ENCODE data around the gene PDSS1.

The PDSS1 gene

DNA sequence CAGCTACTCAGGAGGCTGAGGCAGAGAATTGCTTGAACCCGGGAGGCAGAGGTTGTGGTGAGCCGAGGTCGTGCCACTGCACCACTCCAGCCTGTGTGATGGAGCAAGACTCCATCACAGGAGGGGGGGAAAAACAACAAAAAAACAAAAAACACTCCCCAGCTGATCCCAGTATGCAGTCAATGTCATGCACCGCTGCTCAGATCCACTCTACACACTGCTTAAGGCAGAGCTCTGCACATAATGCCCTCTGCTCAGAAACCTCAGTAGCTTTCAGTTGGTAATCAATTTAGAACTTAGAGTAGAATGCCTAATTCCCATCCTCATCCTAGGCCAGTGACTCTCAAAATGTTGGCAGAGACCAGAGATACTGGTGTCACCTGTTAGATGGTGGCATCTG, 43.9 kb downstream of the PDSS1 start:
- Histone ChIP-seq H4K20me1 (ENCODE audit: insufficient read depth) (no peaks in the 10 kb centered on the region), H3K27me3 (ENCODE audit: insufficient read depth, low read depth) (no peaks in the 10 kb centered on the region), H3K36me3 (ENCODE audit: insufficient read depth) (no peaks in the 10 kb centered on the region; the same call in 1 of the 2 replicates), H3K4me3 (IDR thresholded peaks at IDR 0.05; ENCODE audit: insufficient read depth, low read depth, low read length) (no peak overlapping the region), H3K4me1 (ENCODE audit: low read depth, poor library complexity, severe bottlenecking) (peaks cover 57% of the 10 kb centered on the region), H3K4me2 (no peak overlapping the region), H3K79me2 (ENCODE audit: insufficient read depth, low read depth) (0 out of 2 replicates have a peak, but pooled peaks cover 3% of the 10 kb centered on the region), H3K27ac (no peak overlapping the region), H2AFZ (ENCODE audit: low read depth) (no peak overlapping the region), H3K9ac (no peak overlapping the region)
- no peak for TF ChIP-seq CTCF (conservative IDR thresholded peaks at IDR 0.05; ENCODE audit: low read depth, low read length)

GRCh38 chr10:26743091-26743490, 45.6 kb downstream of the PDSS1 start:
- H3K9ac ChIP-seq: no peak overlapping the region
- H3K27me3 ChIP-seq (ENCODE audit: insufficient read depth, low read depth): no peaks in the 10 kb centered on the region
- H3K4me2 ChIP-seq: no peak overlapping the region
- no peak overlapping the region for H3K4me3 ChIP-seq (IDR thresholded peaks at IDR 0.05; ENCODE audit: insufficient read depth, low read depth, low read length)
- no peaks in the 10 kb centered on the region for H4K20me1 ChIP-seq (ENCODE audit: insufficient read depth)
- no peak overlapping the region for H3K27ac ChIP-seq
- no peak for TF ChIP-seq CTCF (conservative IDR thresholded peaks at IDR 0.05; ENCODE audit: low read depth, low read length)
- no peaks in the 10 kb centered on the region; the same call in 1 of the 2 replicates for H3K36me3 ChIP-seq (ENCODE audit: insufficient read depth)
- H3K79me2 ChIP-seq (ENCODE audit: insufficient read depth, low read depth): 0 out of 2 replicates have a peak, but pooled peaks cover 3% of the 10 kb centered on the region
- peaks cover 43% of the 10 kb centered on the region for H3K4me1 ChIP-seq (ENCODE audit: low read depth, poor library complexity, severe bottlenecking)
- H2AFZ ChIP-seq (ENCODE audit: low read depth): no peak overlapping the region

DNA sequence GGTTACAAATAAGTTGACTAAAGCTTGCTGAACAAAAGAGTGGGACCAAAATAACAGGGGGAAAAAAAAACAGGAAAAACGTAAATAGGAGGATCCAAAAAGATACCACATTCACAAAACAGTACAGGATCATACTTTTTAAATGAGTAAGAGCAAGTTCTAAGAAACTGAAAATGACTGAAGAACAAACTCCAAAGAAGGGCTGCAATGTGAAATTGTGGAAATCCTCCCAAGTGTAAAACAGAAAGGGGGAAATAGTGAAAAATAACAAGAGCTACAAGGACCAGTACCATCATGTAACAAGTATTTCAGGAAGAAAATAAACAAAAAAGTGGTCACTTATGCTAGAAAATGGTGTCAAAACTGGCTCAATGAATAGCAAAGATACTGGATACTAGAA, 46.3 kb downstream of the PDSS1 start:
- H3K27ac ChIP-seq: no peak overlapping the region
- peaks cover 36% of the 10 kb centered on the region for H3K4me1 ChIP-seq (ENCODE audit: low read depth, poor library complexity, severe bottlenecking)
- H3K4me2 ChIP-seq: no peak overlapping the region
- no peak overlapping the region for H2AFZ ChIP-seq (ENCODE audit: low read depth)
- H3K27me3 ChIP-seq (ENCODE audit: insufficient read depth, low read depth): no peaks in the 10 kb centered on the region
- no peaks in the 10 kb centered on the region; the same call in 1 of the 2 replicates for H3K36me3 ChIP-seq (ENCODE audit: insufficient read depth)
- no peaks in the 10 kb centered on the region for H4K20me1 ChIP-seq (ENCODE audit: insufficient read depth)
- no peak overlapping the region for H3K9ac ChIP-seq
- H3K79me2 ChIP-seq (ENCODE audit: insufficient read depth, low read depth): 0 out of 2 replicates have a peak, but pooled peaks cover 3% of the 10 kb centered on the region
- H3K4me3 ChIP-seq (IDR thresholded peaks at IDR 0.05; ENCODE audit: insufficient read depth, low read depth, low read length): no peak overlapping the region
- no peak for TF ChIP-seq CTCF (conservative IDR thresholded peaks at IDR 0.05; ENCODE audit: low read depth, low read length)

- H3K4me1 ChIP-seq (ENCODE audit: low read depth, poor library complexity, severe bottlenecking): peaks cover 14% of the 10 kb centered on the region
- no peak overlapping the region for H3K4me3 ChIP-seq (IDR thresholded peaks at IDR 0.05; ENCODE audit: insufficient read depth, low read depth, low read length)
- no peaks in the 10 kb centered on the region for H3K27me3 ChIP-seq (ENCODE audit: insufficient read depth, low read depth)
- H4K20me1 ChIP-seq (ENCODE audit: insufficient read depth): no peaks in the 10 kb centered on the region
- 0 out of 2 replicates have a peak overlapping the region, but pooled peaks have one; percentile 11 for H3K27ac ChIP-seq
- no peak for TF ChIP-seq CTCF (conservative IDR thresholded peaks at IDR 0.05; ENCODE audit: low read depth, low read length)
- H2AFZ ChIP-seq (ENCODE audit: low read depth): no peak overlapping the region
- no peaks in the 10 kb centered on the region; the same call in 1 of the 2 replicates for H3K36me3 ChIP-seq (ENCODE audit: insufficient read depth)
- no peak overlapping the region for H3K4me2 ChIP-seq
- 0 out of 2 replicates have a peak, but pooled peaks cover 3% of the 10 kb centered on the region for H3K79me2 ChIP-seq (ENCODE audit: insufficient read depth, low read depth)
- no peak overlapping the region for H3K9ac ChIP-seq
These were observed 48.6 kb downstream of the PDSS1 start for GRCh38 chr10:26746061-26746460.
